Natural killer cell (primary cell): Measurements from ENCODE around the gene XRCC6. TPM values are rescaled to one million over a fixed set of nuclear protein-coding genes. Genes with fewer than 3 reads are reported as not detected.

Experiments
- ATAC-seq, 3 donors: fragments of 150-1000 bp in 2 of 3; fragments of 200-7000 bp in 1 of 3; cut with Tn5 transposase; 1 replicate in 1 of 3; 2 replicates in 2 of 3; pipeline ENCODE4 v1.10.0; 2021; ENCODE audit warnings: mild to moderate bottlenecking in 2 of 3, moderate library complexity in 2 of 3
- DNase-seq, 2 donors: peaks; one replicate each; pipeline versions ENCODE4 v3.0.0 to v3.0.0-alpha.2; 2013 to 2021; ENCODE audit warnings: mixed read lengths in 1 of 2
- H3K27ac ChIP-seq: one replicate; pipeline ENCODE4 v1.5.1; 2013; ENCODE audit warnings: mild to moderate bottlenecking, low read length
- H3K27me3 ChIP-seq: one replicate; pipeline ENCODE4 v1.6.1; 2013; ENCODE audit warnings: low read length; ENCODE audit not compliant: control insufficient read depth, insufficient read depth
- H3K36me3 ChIP-seq: one replicate; pipeline ENCODE4 v1.6.1; 2013; ENCODE audit warnings: low read length; ENCODE audit not compliant: control insufficient read depth, insufficient read depth
- H3K4me1 ChIP-seq: one replicate; pipeline ENCODE4 v1.6.1; 2013; ENCODE audit warnings: low read length; ENCODE audit not compliant: control insufficient read depth, insufficient read depth
- H3K4me3 ChIP-seq: one replicate; pipeline ENCODE4 v1.5.1; 2013; ENCODE audit warnings: low read length
- H3K9me3 ChIP-seq: one replicate; pipeline ENCODE4 v1.6.1; 2013; ENCODE audit warnings: low read length; ENCODE audit not compliant: control insufficient read depth, insufficient read depth
- H3K27ac Mint-ChIP-seq, 2 donors: one replicate each; pipeline ENCODE4 v1.8.0; 2022; ENCODE audit warnings: mild to moderate bottlenecking in 2 of 2, mixed read lengths in 2 of 2, moderate library complexity in 1 of 2
- H3K27me3 Mint-ChIP-seq, 2 donors: one replicate each; pipeline ENCODE4 v1.8.0; 2022; ENCODE audit warnings: low read depth in 2 of 2, mixed read lengths in 2 of 2
- H3K36me3 Mint-ChIP-seq: one replicate; pipeline ENCODE4 v1.8.0; 2022; ENCODE audit warnings: mixed read lengths
- H3K4me1 Mint-ChIP-seq, 2 donors: one replicate each; pipeline ENCODE4 v1.8.0; 2022; ENCODE audit warnings: mixed read lengths in 2 of 2
- H3K4me3 Mint-ChIP-seq: one replicate; pipeline ENCODE4 v1.8.0; 2022; ENCODE audit warnings: mild to moderate bottlenecking, moderate library complexity, mixed read lengths
- H3K9me3 Mint-ChIP-seq, 2 donors: one replicate each; pipeline ENCODE4 v1.8.0; 2022; ENCODE audit warnings: mixed read lengths in 2 of 2
- CTCF ChIP-seq: fragments of 200-600 bp; IDR thresholded peaks from one replicate; pipeline ENCODE4 v1.8.0; 2022; ENCODE audit warnings: antibody characterized with exemption
- WGBS: methylation state at CpG from one replicate; pipeline ENCODE4 v1.1.7; 2013; ENCODE audit warnings: missing lambda C conversion rate; ENCODE audit not compliant: insufficient coverage; 5-methylcytosine and 5-hydroxymethylcytosine counted together
- intact Hi-C: fragments of 100-400 bp; cut with micrococcal nuclease; formaldehyde crosslinking; loops from one replicate; pipeline ENCODE4 v1.14.2; 2022
- total RNA-seq, 4 donors: library from RNA; stranded (reverse); fragments of 120-200 nt in 1 of 4; gene quantifications; one replicate each; pipeline versions ENCODE4 v1.2.3 to v1.2.4, GENCODE V29; 2013 to 2022

The XRCC6 gene
- total RNA-seq, 3 donors from 2014 or later (not counting 1 experiment from before 2014, with no cell fraction given), result 134 to 142 (median 140) TPM

- DNase-seq (no peak), ATAC-seq (no peak)
- no peak overlapping the region for H3K27ac Mint-ChIP-seq
- over 99% methylated on average over 9 of the region's 9 CpGs for whole genome bisulfite sequencing
- H3K36me3 ChIP-seq, result peaks cover 16% of the 10 kb centered on the region
- no peaks in the 10 kb centered on the region for H3K4me1 Mint-ChIP-seq
- intact Hi-C loops, result no loop called here
- no peaks in the 10 kb centered on the region for H3K4me1 ChIP-seq
- H3K9me3 ChIP-seq, result no peaks in the 10 kb centered on the region
- no peaks in the 10 kb centered on the region for H3K9me3 Mint-ChIP-seq
- H3K4me3 ChIP-seq, result no peak overlapping the region
- no peak overlapping the region for H3K27ac ChIP-seq
- no peaks in the 10 kb centered on the region for H3K27me3 Mint-ChIP-seq
- H3K27me3 ChIP-seq, result no peaks in the 10 kb centered on the region
- H3K4me3 Mint-ChIP-seq, result no peak overlapping the region
- H3K36me3 Mint-ChIP-seq, result no peaks in the 10 kb centered on the region
- no peak for TF ChIP-seq CTCF
Measured at GRCh38 chr22:41578818-41579217, 42.3 kb upstream of the XRCC6 start.

GRCh38 chr22:41579297-41579996, 41.6 kb upstream of the XRCC6 start:
- Histone ChIP-seq H3K27ac (no peak overlapping the region), H3K4me1 (no peaks in the 10 kb centered on the region), H3K36me3 (peaks cover 20% of the 10 kb centered on the region), H3K9me3 (no peaks in the 10 kb centered on the region), H3K4me3 (no peak overlapping the region), H3K27me3 (no peaks in the 10 kb centered on the region)
- H3K27ac Mint-ChIP-seq, result no peak overlapping the region
- no peaks in the 10 kb centered on the region for H3K9me3 Mint-ChIP-seq
- H3K36me3 Mint-ChIP-seq, result no peaks in the 10 kb centered on the region
- no peak for TF ChIP-seq CTCF
- no peak for DNase-seq
- intact Hi-C loops, result no loop called here
- no peak overlapping the region for H3K4me3 Mint-ChIP-seq
- ATAC-seq, result no peak
- 98% methylated on average over 12 of the region's 12 CpGs for WGBS
- H3K27me3 Mint-ChIP-seq, result no peaks in the 10 kb centered on the region
- H3K4me1 Mint-ChIP-seq, result no peaks in the 10 kb centered on the region

- no peaks in the 10 kb centered on the region for H3K9me3 Mint-ChIP-seq
- H3K27ac Mint-ChIP-seq, result no peak overlapping the region
- ATAC-seq, result no peak
- H3K27me3 Mint-ChIP-seq, result no peaks in the 10 kb centered on the region
- H3K36me3 ChIP-seq, result peaks cover 20% of the 10 kb centered on the region
- WGBS, result 92% methylated on average over 6 of the region's 6 CpGs
- H3K4me1 ChIP-seq, result no peaks in the 10 kb centered on the region
- TF ChIP-seq CTCF, result no peak
- no peak for DNase-seq
- no peak overlapping the region for H3K4me3 Mint-ChIP-seq
- H3K27me3 ChIP-seq, result no peaks in the 10 kb centered on the region
- intact Hi-C loops, result no loop called here
- no peaks in the 10 kb centered on the region for H3K36me3 Mint-ChIP-seq
- H3K4me3 ChIP-seq, result no peak overlapping the region
- no peaks in the 10 kb centered on the region for H3K4me1 Mint-ChIP-seq
- no peak overlapping the region for H3K27ac ChIP-seq
- no peaks in the 10 kb centered on the region for H3K9me3 ChIP-seq
Measured at GRCh38 chr22:41579997-41580355, 41.1 kb upstream of the XRCC6 start.

GRCh38 chr22:41582694-41583093, 38.4 kb upstream of the XRCC6 start:
- H3K27ac Mint-ChIP-seq, result peak overlapping the region in 1 of 2 donors; percentile 37
- 92% methylated on average over 8 of the region's 8 CpGs for WGBS
- ATAC-seq, result no peak

More at GRCh38 chr22:41582694-41583093, 38.4 kb upstream of the XRCC6 start:
- Histone ChIP-seq H3K36me3 (peaks cover 18% of the 10 kb centered on the region), H3K27ac (no peak overlapping the region), H3K4me3 (no peak overlapping the region), H3K4me1 (no peaks in the 10 kb centered on the region), H3K27me3 (no peaks in the 10 kb centered on the region), H3K9me3 (no peaks in the 10 kb centered on the region)
- no peaks in the 10 kb centered on the region for H3K4me1 Mint-ChIP-seq
- intact Hi-C loops, result no loop called here
- no peak for TF ChIP-seq CTCF
- no peak for DNase-seq
- no peaks in the 10 kb centered on the region for H3K27me3 Mint-ChIP-seq
- no peaks in the 10 kb centered on the region for H3K9me3 Mint-ChIP-seq
- no peak overlapping the region for H3K4me3 Mint-ChIP-seq
- no peaks in the 10 kb centered on the region for H3K36me3 Mint-ChIP-seq
